HL-60 (cell line): ENCODE data around the gene UBE2K.
"Not testable (repeated sequence)": the region's sequence is repeated elsewhere in the genome, so short reads cannot be mapped to it uniquely, and the experiment has no call there.

Experiments used
- DNase-seq, 2 experiments: peaks; one replicate each; pipeline ENCODE4 v3.0.0-alpha.2; 2010 to 2020; ENCODE audit warnings: low read depth in 1 of 2, low spot score in 1 of 2
- H3K27ac ChIP-seq: fragments of 250-450 bp; sonication (Bioruptor Pico); replicated peaks from 2 replicates; pipeline ENCODE4 v1.5.1; 2020; ENCODE audit warnings: mild to moderate bottlenecking, moderate library complexity
- H3K27me3 ChIP-seq: fragments of 250-450 bp; sonication (Bioruptor Pico); 2 replicates; pipeline ENCODE4 v1.5.1; 2021; ENCODE audit warnings: mild to moderate bottlenecking, moderate library complexity; ENCODE audit not compliant: insufficient read depth, poor library complexity, severe bottlenecking
- H3K4me3 ChIP-seq: replicated peaks from 2 replicates; pipeline ENCODE4 v1.5.1; 2011; ENCODE audit warnings: mild to moderate bottlenecking, control low read depth, low read length; ENCODE audit not compliant: insufficient read depth
- GABPA ChIP-seq: IDR thresholded peaks from 2 replicates; pipeline ENCODE4 v1.6.1; 2012; ENCODE audit warnings: low read depth
- POLR2AphosphoS5 ChIP-seq: IDR thresholded peaks from 2 replicates; pipeline ENCODE4 v1.6.1; 2012; ENCODE audit warnings: low read depth
- SPI1 ChIP-seq: IDR thresholded peaks from 2 replicates; pipeline ENCODE4 v1.6.1; 2012; ENCODE audit warnings: low read depth, mild to moderate bottlenecking, borderline replicate concordance
- TF ChIP-seq, protein P1 (sequence below): IDR thresholded peaks from 2 replicates; pipeline ENCODE4 v1.6.1; 2012; ENCODE audit warnings: low read depth; ENCODE audit not compliant: insufficient replicate concordance
- TF ChIP-seq, protein P2 (sequence below): IDR thresholded peaks from one replicate; pipeline ENCODE4 v1.5.1; 2011; ENCODE audit warnings: low read length, control low read depth, inconsistent platforms; ENCODE audit not compliant: insufficient read depth

The UBE2K gene

DNA sequence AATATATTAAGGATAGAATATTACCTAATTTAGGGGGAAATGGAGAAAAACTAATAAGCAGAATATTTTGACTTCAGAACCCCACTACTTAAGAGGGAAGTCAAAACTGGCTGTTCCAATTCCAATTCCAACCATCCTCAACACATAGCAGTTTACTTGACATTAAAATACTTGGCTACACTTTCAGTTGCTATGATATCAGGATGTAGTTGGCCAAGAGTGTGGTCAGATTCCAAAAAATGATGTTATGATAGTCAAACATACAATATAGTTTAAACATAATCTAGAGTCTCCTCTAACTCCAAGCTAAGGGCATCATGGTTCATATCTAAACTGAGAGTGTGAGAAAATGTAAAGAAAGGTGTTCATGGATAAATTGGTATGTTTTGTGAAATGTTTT is 42.7 kb upstream of the UBE2K start:
- TF ChIP-seq, protein P1, sequence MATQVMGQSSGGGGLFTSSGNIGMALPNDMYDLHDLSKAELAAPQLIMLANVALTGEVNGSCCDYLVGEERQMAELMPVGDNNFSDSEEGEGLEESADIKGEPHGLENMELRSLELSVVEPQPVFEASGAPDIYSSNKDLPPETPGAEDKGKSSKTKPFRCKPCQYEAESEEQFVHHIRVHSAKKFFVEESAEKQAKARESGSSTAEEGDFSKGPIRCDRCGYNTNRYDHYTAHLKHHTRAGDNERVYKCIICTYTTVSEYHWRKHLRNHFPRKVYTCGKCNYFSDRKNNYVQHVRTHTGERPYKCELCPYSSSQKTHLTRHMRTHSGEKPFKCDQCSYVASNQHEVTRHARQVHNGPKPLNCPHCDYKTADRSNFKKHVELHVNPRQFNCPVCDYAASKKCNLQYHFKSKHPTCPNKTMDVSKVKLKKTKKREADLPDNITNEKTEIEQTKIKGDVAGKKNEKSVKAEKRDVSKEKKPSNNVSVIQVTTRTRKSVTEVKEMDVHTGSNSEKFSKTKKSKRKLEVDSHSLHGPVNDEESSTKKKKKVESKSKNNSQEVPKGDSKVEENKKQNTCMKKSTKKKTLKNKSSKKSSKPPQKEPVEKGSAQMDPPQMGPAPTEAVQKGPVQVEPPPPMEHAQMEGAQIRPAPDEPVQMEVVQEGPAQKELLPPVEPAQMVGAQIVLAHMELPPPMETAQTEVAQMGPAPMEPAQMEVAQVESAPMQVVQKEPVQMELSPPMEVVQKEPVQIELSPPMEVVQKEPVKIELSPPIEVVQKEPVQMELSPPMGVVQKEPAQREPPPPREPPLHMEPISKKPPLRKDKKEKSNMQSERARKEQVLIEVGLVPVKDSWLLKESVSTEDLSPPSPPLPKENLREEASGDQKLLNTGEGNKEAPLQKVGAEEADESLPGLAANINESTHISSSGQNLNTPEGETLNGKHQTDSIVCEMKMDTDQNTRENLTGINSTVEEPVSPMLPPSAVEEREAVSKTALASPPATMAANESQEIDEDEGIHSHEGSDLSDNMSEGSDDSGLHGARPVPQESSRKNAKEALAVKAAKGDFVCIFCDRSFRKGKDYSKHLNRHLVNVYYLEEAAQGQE = no peak
- TF ChIP-seq GABPA (no peak), POLR2AphosphoS5 (no peak), SPI1 (no peak)
- TF ChIP-seq, protein P2, sequence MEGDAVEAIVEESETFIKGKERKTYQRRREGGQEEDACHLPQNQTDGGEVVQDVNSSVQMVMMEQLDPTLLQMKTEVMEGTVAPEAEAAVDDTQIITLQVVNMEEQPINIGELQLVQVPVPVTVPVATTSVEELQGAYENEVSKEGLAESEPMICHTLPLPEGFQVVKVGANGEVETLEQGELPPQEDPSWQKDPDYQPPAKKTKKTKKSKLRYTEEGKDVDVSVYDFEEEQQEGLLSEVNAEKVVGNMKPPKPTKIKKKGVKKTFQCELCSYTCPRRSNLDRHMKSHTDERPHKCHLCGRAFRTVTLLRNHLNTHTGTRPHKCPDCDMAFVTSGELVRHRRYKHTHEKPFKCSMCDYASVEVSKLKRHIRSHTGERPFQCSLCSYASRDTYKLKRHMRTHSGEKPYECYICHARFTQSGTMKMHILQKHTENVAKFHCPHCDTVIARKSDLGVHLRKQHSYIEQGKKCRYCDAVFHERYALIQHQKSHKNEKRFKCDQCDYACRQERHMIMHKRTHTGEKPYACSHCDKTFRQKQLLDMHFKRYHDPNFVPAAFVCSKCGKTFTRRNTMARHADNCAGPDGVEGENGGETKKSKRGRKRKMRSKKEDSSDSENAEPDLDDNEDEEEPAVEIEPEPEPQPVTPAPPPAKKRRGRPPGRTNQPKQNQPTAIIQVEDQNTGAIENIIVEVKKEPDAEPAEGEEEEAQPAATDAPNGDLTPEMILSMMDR = no peak
- H3K4me3 ChIP-seq = no peak overlapping the region
- no peak overlapping the region for H3K27ac ChIP-seq

DNA sequence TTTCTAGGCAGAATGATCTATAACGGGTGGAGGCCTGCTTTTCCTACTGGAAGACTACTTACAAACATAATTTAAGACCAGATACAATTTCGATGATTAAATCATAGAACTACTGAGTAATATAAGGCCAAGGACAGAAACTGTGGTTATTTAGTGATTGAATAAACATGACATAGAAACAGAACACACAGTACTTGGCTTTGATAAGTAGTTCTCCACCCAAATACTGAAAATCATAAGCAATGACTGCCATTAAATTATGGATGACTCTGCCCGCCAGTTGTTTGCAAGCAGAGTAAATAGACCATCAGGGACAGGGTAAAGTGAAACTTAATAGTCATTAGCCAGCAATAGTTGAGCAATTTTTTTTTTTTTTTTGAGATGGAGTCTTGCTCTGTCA is 42.1 kb upstream of the UBE2K start:
- no peak overlapping the region for H3K27ac ChIP-seq
- no peak for DNase-seq
- H3K27me3 ChIP-seq = no peaks in the 10 kb centered on the region
- H3K4me3 ChIP-seq = no peak overlapping the region
- TF ChIP-seq, protein P1 = no peak
- TF ChIP-seq, protein P2 = no peak

More for the DNA sequence above, 42.7 kb upstream of the UBE2K start:
- DNase-seq = no peak
- H3K27me3 ChIP-seq = no peaks in the 10 kb centered on the region

DNA sequence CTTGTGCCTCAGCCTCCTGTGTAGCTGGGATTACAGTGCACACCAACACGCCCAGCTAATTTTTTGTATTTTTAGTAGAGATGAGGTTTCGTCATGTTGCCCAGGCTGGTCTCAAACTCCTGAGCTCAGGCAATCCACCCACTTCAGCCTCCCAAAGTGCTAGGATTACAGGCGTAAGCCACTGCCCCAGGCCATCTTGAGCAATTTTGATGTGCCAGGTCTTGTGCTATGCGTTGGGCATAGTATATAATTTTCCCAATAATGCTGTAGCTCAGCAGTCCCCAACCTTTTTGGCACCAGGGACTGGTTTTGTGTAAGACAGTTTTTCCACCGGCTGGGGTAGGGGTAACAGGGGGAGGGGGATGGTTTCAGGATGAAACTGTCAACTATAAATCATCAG is 41.3 kb upstream of the UBE2K start:
- not testable (repeated sequence) for H3K27me3 ChIP-seq, DNase-seq, H3K27ac ChIP-seq, H3K4me3 ChIP-seq

DNA sequence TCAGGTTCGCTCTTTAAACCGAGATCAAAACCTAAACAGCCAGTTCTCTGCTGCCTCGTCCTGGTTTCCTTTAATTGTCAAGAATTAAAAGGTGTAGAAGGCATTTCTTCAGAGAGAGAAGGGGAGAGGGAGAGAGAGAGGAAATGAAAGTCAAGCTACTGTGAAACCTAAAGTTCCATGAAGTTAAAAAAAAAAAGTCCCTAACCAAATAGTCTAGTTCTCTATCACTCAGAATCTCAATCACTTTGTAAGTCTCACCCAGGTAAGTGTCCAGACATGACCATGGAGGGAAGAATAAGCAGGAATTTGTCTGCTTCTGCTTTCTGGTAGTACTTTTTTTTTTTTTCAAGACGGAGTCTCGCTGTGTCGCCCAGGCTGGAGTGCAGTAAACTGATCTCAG is 40.5 kb upstream of the UBE2K start:
- DNase-seq = no peak
- no peaks in the 10 kb centered on the region for H3K27me3 ChIP-seq
- no peak for TF ChIP-seq POLR2AphosphoS5
- TF ChIP-seq SPI1 = no peak
- TF ChIP-seq, protein P1 = no peak
- H3K4me3 ChIP-seq = no peak overlapping the region
- H3K27ac ChIP-seq = no peak overlapping the region
